Fibroblast of villous mesenchyme (primary cell): ENCODE data around the gene GARIN1A. TPM values are rescaled to one million over a fixed set of nuclear protein-coding genes. Genes with fewer than 3 reads are reported as not detected.
A peak's percentile ranks its signal among the peaks of the same experiment; 100 is the strongest.

ENCODE experiments used
- DNase-seq: peaks from one replicate; pipeline ENCODE4 v3.0.0-alpha.2; 2010; ENCODE audit warnings: low read depth
- H3K4me3 ChIP-seq: 2 replicates; pipeline ENCODE4 v1.5.1; 2011; ENCODE audit warnings: low read depth, mild to moderate bottlenecking, low read length
- small RNA-seq: library from RNA; depleted of rRNA; stranded (forward); fragments of <200 nt; gene quantifications from one replicate; pipeline ENCODE3, GENCODE V24; 2012
- total RNA-seq: library from RNA; depleted of rRNA; stranded (reverse); fragments of >200 nt; gene quantifications from 2 replicates; pipeline ENCODE4 v1.2.3, GENCODE V29; 2012
- TF ChIP-seq, protein P1 (sequence below): IDR thresholded peaks from 2 replicates; pipeline ENCODE4 v1.5.1; 2012; ENCODE audit warnings: low read depth, mild to moderate bottlenecking, low read length; ENCODE audit not compliant: insufficient read depth

Gene GARIN1A
- total RNA-seq, 1 donor = 2.6 TPM

DNA sequence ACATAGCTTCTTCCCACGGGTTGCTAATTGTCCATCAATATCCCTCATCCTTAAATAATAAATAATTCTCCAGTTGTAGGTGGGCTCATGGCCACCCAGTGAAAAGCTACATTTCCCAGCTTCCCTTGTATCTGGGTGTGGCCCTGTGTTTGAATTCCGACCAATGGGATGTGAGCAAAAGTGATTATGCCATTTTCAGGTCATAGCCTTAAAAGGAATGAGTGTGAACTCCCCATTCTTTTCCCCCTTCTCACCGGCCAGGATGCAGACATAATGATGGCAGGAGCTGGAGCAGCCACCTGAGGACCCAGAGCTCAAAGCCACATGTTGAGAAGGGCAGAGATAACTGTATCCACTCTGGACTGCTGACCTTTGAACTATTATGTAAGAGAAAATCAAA, 36.7 kb downstream of the GARIN1A start:
- no peak for DNase-seq
- TF ChIP-seq, protein P1, sequence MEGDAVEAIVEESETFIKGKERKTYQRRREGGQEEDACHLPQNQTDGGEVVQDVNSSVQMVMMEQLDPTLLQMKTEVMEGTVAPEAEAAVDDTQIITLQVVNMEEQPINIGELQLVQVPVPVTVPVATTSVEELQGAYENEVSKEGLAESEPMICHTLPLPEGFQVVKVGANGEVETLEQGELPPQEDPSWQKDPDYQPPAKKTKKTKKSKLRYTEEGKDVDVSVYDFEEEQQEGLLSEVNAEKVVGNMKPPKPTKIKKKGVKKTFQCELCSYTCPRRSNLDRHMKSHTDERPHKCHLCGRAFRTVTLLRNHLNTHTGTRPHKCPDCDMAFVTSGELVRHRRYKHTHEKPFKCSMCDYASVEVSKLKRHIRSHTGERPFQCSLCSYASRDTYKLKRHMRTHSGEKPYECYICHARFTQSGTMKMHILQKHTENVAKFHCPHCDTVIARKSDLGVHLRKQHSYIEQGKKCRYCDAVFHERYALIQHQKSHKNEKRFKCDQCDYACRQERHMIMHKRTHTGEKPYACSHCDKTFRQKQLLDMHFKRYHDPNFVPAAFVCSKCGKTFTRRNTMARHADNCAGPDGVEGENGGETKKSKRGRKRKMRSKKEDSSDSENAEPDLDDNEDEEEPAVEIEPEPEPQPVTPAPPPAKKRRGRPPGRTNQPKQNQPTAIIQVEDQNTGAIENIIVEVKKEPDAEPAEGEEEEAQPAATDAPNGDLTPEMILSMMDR = no peak
- no peak overlapping the region for H3K4me3 ChIP-seq

DNA sequence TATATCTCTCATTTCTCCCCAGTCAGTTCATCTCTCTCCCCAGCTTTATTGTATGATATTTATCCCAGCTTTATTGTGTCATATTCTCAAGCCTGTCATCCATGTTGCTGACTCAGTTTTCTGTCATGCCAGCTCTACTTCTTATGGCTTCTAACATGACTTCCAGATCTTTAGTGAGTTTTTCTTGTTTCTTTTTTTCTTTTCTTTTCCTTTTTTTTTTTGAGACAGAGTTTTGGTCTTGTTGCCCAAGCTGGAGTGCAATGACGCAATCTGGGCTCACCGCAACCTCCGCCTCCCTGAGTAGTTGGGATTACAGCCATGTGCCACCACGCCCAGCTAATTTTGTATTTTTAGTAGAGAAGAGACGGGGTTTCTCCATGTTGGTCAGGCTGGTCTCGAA, 38.4 kb downstream of the GARIN1A start:
- no peak overlapping the region for H3K4me3 ChIP-seq
- DNase-seq = peak; percentile 54
- TF ChIP-seq, protein P1 = no peak

DNA sequence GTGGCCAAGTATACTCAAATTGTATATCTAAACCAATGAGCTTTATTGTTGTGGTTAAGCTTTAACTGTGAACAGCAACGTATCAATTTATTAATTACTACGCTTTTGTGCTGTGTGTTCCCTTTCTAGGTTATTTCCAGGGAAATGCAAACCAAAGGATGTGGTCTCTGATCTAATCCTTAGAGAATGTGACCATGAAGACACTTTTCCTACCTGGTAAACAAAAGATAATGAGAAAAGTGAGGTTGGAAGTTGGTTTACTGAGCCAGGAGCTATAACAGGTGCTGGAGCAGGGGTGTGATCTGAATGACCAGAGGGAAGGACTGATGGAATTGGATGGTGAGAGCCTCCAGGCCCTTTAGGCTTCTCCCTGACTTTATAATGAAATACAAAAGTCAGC, 41.7 kb downstream of the GARIN1A start:
- no peak overlapping the region for H3K4me3 ChIP-seq
- DNase-seq = no peak
- TF ChIP-seq, protein P1 = no peak

DNA sequence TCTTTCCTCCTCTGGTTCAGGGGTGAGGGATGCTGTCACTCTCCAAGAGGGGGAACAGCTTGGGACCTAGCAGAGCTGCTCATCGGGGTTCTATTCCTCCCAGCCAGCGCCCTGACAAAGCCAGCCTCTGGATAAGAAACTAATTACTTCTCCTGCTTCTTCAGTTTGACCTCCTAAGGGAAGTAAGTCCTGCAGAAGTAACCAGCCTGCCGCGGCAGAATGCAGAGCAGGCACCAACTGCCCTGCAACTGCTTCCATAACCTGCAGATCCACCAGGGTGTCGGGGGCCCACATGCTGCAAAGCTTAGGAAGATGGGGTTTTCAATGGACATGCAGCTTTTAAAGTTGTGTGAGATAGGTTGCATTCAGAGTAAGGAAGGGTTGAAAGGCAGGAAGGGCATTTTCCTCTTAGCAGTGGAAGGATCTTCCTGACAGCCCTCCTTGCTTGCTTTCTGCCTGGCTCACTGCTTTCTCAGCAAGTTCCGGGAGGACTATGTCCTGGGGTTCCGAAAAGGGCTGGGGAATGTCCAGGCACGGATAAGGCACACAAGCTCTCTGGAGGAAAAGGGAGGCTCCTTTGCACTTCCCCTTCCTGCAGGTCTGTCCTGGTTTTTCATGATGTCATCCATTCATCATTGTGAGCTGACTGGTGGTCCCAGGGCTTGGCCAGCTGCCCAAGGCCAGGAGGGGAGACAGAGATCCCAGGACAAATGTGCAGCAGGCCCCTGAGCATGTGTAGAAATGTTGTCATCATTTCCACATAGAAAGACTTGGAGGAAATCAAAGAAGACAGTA, 42.8 kb downstream of the GARIN1A start:
- no peak for DNase-seq
- no peak overlapping the region for H3K4me3 ChIP-seq
- TF ChIP-seq, protein P1 = no peak

DNA sequence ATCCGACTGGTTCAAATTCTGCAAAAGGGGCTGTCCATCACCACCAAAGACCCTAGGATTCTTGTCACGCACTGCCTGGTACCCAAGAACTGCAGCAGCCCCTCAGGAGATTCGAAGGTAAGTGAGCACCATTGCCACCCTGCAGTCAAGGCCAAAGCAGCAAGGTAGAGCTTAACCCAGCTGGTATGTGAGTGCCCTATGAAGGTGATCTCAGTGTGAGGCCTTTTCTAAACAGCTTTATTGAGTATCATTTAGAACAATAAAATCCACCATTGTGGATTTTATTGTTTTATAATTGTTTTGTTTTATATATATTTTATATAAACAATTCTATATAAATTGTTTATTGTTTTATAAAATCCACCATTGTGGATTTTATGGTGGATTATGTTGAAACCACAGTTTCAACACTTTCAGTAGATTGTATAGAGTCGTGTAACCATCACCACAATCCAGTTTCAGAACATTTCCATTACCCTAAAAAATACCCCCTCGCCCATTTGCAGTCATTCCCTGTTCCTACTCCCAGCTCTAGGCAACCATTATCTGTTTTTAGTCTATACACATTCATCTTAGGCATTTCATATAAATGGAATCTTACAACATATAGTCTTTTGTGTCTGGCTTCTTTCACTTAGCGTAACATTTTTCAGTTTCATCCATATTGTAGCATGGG, 47.0 kb downstream of the GARIN1A start:
- H3K4me3 ChIP-seq = no peak overlapping the region
- TF ChIP-seq, protein P1 = no peak
- no peak for DNase-seq

DNA sequence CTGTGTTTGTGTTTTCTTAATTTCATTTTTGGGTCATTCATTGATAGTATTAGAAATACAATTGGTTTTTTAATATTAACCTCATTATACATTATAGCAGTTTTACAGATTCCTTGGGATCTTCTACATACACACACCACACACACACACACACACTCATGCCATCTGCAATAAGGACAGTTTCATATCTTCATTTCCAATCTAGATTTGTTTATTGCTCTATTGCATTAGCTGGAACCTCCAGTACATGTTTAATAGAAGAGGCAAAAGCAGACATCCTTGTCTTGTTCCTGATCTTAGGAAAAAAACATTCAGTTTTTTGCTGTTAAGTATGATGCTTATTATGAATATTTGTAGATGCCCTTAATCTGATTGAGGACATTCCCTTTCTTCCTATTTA, 49.3 kb downstream of the GARIN1A start:
- no peak overlapping the region for H3K4me3 ChIP-seq
- DNase-seq = no peak
- TF ChIP-seq, protein P1 = no peak

Small RNAs within 50 kb of the gene (small RNA-seq; reads per million reads assigned to genes)
- gene RNA5SP242 = 1.0 reads per million, percentile 13 among the genes with 10 or more reads in this experiment
- gene RNA5SP243 = 0.28 reads per million
- gene RNU6-177P = not detected

Other genes starting within 250 kb of the GARIN1A start
- 14.7 and 16.4 TPM in 2 replicates for gene HILPDA, start 216.4 kb upstream of the GARIN1A start, total RNA-seq
- gene METTL2B, start 195.5 kb upstream of the GARIN1A start, total RNA-seq = 36.7 and 37.0 TPM in 2 replicates
- gene CALU, start 67.1 kb downstream of the GARIN1A start, total RNA-seq = 689 and 855 TPM in 2 replicates
- gene OPN1SW, start 103.5 kb downstream of the GARIN1A start, total RNA-seq = not detected in 2 replicates
- gene CCDC136, start 119.7 kb downstream of the GARIN1A start, total RNA-seq = 9.9 and 10.6 TPM in 2 replicates
- gene FLNC, start 158.1 kb downstream of the GARIN1A start, total RNA-seq = 185 and 202 TPM in 2 replicates
- gene ATP6V1F, start 190.6 kb downstream of the GARIN1A start, total RNA-seq = 73.1 and 82.5 TPM in 2 replicates
- gene KCP, start 238.4 kb downstream of the GARIN1A start, total RNA-seq = under 0.01 TPM in 1 of 2 replicates, not detected in the other